ENCODE measurements around the gene ITGA2B.

GRCh38 chr17:44355642-44356099 lies 33.8 kb downstream of the ITGA2B start:
- no peak for TF ChIP-seq CTCF (conservative IDR thresholded peaks at IDR 0.05; ENCODE audit: low read depth, low read length)
- TF ChIP-seq EZH2 (IDR thresholded peaks at IDR 0.05; ENCODE audit: borderline replicate concordance, low read depth, low read length, poor library complexity, severe bottlenecking) = no peak

Data from A673 (cell line).